Fibroblast of skin of left biceps (primary cell): ENCODE measurements around the gene CCDC198.

ENCODE experiments used
- DNase-seq, 2 experiments: peaks; one replicate each; pipeline ENCODE4 v3.0.0-alpha.2; 2013; ENCODE audit warnings: low read depth in 2 of 2

Gene CCDC198, protein sequence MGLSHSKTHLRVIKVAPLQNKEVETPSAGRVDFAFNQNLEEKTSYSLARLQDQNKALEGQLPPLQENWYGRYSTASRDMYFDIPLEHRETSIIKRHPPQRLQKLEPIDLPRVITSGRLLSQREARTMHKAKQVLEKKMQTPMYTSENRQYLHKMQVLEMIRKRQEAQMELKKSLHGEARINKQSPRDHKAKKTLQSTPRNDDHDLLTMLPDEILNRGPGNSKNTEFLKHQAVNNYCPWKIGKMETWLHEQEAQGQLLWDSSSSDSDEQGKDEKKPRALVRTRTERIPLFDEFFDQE

DNA sequence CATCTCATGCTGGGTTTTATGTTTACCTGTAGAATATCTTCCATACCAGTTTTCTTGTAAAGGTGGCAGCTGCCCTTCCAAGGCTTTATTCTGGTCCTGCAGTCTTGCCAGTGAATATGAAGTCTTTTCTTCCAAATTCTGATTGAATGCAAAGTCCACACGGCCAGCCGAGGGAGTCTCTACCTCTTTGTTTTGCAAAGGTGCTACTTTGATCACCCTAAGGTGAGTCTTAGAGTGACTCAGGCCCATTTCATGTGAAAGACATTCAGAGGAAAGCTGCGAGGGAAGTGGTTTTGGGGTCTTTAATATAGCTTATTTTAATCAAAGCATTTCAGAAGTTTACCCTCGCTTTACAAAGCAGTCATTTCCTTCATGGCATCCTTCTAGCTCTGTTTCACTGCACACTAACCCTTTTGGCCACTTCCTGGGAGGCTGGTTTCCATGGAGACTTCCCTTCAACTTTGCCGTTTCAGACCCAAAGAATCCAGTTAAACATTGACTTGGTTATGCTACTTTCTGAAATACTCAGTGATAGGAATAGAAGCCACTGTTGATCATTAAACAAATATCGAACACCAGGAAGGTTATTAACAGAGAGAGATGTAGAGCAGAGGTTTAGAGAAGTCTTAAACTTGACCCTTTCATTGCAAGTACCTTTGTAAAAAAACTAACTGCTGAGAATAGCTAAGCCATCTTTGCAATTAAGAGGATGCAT lies at the start of gene CCDC198:
Gene CCDC198 (minus strand): TSS at position 391 of the 715 bp plus-strand sequence. CDS start 142 bp downstream, at position 249.
- no peak for DNase-seq

DNA sequence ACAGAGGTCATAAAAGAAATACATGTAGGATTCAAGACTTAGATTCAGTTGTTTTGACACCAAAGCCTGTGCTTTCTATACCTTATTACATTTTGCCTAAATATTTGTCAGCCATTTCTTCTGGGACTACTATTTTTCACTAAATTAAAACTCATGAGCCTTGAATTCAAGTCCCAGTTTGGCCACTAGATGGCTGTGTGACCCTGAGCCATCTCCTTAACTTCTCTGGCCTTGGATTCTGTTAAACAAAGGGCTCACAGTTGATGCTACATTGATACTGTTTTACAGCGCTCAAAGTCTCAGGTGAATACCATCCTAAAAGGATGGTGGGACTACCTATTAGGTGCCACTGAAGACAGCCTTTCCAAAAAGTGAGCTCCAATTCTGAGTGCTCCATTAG lies 39.6 kb upstream of the CCDC198 start:
- no peak for DNase-seq

DNA sequence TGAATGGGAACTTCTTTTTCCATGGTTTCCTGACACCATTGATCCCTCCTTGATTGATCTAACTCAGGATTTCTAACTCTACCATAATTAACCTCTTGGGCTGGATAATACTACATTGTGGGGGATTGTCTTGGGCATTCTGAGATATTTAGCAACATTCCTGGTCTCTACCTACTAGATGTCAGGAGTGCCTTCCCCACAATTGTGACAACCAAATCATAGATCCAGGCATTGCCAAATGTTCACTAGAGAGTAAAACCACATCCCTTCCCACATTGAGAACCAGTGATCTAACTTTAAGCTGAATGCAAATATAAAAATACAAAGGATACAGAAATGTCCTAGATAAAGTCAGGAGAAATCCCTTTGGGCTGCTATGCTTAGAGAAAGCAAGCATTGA lies 36.9 kb upstream of the CCDC198 start:
- no peak for DNase-seq

DNA sequence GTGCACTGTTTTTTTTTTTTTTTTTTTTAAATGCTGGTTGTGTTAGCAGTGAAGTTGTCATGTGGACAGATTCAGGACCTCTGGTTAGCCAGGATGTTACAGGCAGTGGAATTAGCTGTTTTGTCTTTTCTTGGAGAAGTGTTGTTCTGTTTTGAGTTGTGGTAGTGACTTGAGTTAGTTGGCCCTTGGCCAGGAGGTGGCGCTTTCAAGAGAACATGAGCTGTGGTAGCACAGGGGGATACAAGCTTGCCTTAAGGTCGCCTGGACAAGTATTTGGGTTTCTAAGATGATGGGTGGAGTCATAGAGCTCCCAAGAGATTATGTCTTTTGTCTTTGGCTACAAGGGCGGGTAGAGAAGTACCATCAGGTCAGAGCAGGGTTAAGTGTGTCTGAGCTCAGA lies 33.3 kb upstream of the CCDC198 start:
- no peak for DNase-seq

DNA sequence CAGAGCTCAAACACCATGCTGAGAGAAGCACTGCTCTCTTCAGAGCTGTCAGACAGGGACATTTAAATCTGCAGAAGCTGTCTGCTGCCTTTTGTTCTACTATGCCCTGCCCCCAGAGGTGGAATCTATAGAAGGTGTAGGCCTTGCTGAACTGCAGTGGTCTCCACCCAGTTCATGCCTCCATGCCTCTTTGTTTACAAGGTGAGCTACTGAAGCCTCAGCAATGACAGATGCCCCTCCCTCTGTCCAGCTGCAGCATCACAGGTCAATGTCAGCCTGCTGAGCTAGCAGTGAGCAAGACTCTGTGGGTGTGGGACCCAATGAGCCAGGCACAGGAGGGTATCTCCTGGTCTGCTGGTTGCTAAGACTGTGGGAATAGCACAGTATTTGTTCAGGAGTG lies 25.4 kb upstream of the CCDC198 start:
- DNase-seq, result no peak

DNA sequence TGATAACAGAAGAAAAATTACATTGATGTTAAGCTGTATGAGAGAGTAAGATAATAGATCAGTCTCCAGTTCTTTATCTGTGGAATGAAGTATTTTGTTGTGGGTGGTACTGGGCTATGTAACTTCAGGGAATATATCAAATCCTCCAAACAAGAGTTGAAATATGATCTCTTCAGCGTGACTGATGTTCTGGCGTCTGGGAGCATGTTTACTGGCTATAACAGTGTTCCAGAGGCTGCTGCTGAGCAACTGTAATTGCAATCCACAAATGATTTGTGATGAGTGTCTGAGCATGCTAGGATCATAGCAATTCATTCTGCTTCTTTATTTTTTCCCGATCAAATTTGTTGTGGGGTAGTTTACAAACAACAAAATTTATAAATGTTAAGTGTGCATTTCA lies 18.6 kb upstream of the CCDC198 start:
- DNase-seq, result no peak

DNA sequence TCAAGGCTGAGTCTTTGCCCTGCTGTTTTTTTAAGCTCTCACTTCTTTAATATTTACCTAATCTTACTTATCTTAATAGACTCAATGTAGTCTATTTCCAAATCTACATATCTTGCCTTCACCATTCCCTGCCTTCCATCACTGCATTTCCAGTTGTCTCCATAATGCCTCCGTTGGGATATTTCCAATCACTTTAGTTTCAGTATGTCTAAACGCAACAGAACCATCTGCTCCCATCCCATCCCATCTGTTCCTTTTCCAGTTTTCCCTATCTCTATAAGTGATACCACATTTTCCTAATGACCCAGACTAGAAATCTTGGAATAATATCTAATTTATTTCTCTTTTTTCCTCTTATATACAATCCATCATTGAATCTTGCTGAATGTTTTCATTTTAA lies 15.1 kb upstream of the CCDC198 start:
- no peak for DNase-seq

DNA sequence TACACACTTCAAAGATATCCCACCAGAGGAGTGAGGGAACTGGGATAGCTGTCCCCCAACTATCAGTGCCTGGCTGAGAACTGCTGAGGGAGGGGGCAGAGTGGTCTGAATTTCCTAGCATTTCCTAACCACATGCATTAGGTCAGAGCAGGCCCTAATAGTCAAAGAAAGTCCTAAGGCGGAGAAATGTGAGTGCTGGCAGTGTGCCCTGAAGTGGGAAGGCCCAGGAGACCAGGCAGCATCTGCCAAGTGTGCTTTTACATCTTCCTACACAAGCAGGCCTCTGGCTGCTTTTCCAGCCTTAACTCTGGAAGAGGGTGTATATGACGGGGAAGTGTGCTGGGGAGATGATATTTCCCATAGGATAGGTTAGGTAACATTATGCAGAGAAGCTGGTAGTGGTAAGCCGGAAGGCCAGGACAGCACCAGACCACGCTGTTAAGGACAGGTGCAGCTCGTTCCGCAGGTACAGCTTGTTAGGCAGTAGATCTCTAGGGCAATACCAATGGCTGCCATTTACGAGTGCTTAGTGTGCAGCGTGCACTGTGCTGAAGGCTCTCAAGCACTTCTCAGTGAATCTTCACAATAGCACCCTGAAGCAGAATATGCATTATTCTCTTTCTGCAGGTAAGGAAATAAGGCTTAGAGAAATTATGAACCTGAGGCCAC lies 9.1 kb upstream of the CCDC198 start:
- peak; percentile 8 to 17 for DNase-seq

DNA sequence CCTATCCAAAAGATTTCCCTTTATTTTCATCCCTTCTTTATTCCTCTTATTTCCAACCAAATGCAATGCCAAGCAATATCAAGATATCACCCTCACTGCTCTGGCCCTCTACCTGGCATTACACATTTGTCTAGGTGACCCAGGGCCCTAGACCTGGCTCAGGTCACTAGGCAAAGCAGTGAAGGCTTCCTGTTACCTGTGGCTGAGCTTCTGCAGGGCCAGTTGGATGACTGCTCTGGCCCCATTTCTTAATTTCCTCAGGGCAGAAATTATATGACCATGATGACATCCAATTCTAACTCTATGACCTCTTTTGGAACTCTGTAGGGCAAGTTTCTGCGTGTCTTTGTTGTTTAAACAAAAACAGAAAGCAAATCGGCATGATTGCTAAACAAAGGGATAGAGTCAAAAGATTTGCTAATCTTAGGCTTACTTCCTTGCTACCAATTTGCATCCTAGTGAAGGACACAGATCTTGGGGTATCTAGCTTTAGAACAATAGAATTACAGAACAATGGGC lies 7.4 kb upstream of the CCDC198 start:
- no peak for DNase-seq

DNA sequence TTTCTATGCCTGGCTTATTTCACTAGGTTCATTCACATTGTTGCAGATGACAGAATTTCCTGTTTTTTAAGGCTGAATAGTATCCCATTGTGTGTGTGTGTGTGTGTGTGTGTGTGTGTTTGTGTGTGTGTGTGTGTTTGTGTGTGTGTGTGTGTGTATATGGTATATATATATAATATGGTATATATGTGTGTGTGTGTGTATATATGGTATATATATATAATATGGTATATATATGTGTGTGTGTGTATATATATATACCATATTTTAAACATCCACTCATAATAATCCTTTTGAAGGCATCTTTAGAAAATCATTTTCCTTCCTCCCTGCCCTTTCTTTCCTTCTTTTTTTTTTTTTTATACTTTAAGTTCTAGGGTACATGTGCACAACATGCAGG lies 5.0 kb upstream of the CCDC198 start:
- no peak for DNase-seq

DNA sequence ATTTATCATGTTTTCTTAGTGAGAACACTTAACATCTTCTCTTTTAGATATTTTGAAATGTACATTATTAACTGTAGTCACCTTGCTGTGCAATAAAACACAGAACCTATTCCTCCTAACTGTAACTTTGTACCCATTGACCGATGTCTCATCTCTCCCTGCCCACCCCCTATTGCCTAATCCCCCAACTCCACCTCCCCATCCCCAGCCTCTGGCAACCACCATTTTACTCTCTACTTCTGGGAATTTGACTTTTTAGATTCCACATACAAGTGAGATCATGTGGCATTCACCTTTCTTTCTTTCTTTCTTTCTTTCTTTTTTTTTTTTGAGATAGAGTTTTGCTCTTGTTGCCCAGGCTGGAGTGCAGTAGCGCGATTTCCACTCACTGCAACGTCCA lies 4.4 kb upstream of the CCDC198 start:
- no peak for DNase-seq

DNA sequence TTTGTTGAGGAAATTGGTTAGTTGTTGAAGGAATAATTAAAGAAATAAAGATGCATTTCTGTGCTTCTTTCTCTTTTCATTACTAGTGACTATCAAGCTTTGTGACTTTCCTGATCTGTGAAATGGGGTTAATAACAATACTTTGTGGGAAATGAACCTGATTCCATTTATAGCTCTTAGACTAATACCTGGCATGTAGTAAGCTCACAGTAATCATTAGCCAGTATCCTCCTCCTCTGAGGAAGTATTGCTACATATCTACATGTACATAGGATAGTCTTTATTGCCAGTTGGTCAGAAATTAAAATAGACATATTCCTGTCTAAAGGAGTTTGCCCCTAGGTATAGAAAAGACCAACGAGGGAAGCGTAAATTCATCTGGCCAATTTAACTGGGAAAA lies 1.8 kb upstream of the CCDC198 start:
- DNase-seq, result no peak

DNA sequence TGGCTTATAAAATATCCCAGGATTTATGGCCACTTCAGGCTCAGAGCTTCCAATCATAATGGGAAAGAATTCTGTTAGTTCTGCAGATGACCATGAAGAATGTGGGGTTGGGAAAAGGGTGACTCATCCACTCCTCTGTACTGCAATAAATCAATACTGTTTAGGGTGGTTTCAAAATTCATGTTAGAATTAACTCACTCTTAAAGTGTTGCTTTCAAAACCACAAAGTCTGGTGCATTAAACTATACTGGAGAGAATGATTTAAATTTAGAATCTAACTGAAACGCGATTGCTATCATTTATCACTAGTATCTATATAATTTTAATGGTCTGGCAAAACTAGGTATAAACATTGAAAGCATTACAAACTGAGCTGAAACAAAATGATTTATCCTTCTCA lies 798 bp downstream of the CCDC198 start:
- DNase-seq, result peak; percentile 80 to 84

DNA sequence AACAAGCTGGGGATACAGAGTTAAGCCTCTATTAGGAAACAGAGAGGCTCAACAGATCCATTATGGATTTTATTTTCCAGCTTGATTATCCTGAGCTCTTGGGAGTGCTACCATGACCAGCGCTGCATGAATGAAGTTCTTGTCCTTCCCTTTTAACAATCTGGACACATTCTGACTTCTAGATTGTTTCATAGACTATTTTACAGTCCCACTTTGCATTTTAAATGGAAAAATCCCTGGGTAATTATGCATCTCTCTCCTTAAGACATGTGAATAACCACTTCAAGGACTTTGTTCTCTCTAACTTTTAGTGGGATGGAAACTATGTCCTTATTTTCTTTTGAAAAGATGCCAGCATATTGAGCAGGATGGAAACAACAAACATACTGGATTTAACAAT lies 2.0 kb downstream of the CCDC198 start:
- no peak for DNase-seq

DNA sequence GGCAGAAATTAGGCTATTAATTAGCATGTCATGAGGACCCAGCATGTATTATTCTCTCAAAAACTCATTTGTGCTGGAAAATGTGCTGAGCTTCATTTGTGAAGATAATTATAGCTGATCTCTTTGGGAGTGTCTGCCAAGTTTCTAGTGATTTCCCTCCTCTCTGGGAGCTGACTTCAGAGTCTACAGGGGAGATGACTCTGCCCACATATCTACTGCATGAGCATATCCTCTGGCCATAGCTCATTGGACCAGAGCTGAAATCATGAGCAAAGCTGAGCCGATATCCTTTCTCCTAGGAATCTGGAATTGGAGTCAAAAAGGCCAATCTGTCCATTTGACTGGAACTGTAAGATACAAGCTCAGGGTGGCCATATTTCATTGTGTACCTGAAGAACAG lies 5.9 kb downstream of the CCDC198 start:
- DNase-seq, result peak in 1 of 2 experiments; percentile 15

DNA sequence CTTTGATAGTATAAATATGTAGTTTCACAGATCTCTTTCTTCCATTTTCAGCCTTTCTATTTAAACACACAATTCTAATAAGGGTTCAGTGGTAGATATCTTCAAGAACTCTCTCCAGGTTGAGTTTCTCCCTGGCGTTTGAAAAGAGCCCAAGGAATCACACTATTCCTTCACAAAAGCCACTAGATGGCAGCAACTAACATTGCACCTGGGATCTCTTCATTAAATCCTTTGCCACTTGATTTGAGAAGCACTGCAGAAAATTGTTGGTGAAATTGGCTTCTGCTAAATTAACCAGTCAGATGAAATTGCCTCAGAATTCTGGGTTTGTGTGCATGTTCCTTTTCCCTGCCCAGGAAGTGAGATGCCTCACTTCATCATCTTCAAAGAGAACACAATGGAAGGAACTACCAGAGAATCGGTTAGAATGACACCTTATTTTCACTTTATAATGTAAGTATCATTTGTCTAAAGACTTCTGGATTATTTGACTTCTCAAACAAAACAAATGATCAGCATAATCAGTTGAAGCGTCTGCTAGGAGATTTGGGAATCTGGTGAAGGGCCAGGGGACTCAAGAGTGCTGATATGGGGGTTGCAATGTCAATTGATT lies 6.8 kb downstream of the CCDC198 start:
- DNase-seq, result peak; percentile 13 to 32

DNA sequence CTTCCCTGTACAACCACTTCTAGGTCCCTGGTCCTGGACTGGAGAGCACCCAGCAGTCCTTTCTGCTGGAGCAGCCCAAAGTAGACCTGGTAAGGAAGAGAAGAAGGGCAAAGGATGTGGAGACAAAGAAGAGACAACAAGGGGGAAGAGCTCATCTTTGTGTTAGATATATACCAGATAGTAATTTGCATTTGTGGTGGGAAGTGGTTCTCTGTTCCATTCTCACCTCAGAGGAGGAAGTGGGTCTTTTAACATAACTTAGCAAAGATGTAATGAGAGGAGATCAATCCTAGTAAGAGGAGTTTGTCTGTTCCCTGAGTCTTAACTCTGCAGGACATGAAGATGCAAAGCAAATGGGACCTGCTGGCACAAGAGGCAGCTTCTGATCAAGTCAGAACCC lies 8.0 kb downstream of the CCDC198 start:
- no peak for DNase-seq

DNA sequence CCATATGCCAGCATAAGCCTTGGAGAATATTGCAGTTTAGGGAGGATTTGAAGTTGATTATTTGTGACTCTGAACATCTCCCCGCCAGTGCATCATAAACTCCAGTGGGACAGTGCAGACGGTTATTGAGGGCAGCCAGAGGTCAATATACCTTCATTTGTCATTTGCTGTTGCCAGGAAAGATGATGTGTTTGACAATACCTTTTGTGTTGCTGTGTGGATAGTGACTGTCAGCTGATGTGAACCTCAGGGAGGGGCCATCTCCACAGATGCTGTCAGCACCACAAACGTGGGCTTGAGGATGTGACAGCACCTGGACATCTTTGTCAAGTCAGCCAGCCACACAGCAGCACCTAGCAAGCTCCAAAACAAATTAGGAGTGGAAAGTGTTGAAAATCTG lies 11.5 kb downstream of the CCDC198 start:
- DNase-seq, result no peak

DNA sequence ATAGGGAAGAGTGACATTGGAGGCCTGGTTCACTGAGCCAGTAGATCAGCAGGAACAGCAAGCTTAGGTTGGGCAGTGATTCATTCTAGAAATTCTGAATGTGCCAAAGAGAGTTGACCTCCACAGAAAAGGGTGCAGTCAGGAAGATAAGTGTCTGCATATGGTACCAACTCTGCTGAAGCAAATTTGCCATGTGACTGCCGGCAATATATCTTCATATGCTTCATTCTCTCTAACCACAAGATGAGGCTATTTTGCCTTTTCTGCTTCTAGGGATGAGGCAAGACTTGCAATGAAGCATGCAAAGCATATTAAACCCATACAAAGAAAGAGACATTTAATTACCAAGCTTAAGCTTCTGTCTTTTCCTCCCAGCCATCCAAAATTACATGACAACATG lies 13.6 kb downstream of the CCDC198 start:
- peak; percentile 25 to 29 for DNase-seq

DNA sequence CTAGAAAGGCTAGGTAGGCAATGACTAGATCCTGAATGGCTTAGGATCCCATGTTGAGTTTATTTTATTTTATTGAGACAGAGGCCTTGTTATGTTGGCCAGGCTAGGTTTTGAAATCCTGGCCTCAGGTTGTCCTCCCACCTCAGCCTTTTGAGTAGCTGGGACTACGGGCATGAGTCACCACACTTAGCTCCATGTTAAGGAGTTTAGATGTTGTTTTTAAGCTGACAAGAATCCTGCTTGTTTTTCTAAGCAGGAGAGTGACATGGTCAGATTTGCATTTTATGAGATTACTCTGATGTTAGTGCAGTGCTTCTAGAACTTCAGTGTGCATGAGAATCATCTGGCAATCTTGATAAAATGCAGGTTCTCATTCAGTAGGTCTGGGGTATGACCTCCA lies 14.5 kb downstream of the CCDC198 start:
- no peak for DNase-seq

DNA sequence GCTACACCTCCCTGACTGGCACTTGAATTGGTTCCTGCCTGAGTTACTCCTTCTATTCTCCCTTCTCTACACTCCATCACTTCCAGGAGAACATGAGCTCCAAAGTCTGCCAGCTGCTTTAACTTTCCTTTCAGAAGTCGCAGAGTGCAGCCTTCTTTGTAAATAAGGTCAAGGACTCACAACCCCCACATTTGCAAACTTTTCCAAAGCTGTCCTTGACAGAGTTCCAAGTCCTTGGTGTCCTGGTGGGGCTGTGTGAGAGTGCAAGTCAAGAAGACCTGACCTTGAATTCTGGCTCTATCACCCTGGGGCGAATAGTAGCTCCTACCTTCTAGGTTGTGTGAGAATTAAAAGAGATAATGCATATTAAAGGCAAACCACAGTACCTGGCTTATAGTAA lies 15.6 kb downstream of the CCDC198 start:
- DNase-seq, result no peak

DNA sequence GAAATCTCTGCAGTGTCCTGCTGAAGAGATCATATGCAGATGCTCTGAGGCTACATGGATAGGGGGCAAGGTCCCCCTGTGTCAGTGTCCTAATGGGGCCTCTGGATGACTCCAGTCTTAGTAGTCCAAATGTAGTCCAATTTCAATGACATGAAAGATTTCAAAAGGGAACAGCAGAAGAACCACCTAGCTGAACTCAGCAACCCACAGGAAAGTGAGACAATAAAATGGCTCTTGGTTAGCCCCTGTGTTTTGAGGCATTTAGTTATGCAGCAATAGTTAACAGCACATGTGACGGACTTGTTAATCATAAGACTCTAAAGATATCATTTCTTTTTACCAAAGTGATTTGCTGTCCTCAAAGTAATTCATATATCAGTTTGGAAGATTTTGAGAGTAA lies 22.7 kb downstream of the CCDC198 start:
- DNase-seq, result no peak
